HepG2 (cell line): ENCODE results near the gene PROC. TPM values are rescaled to one million over a fixed set of nuclear protein-coding genes. Genes with fewer than 3 reads are reported as not detected.

Source experiments
- ATAC-seq: fragments of 200-7000 bp; cut with Tn5 transposase; 3 replicates; pipeline ENCODE4 v1.9.1; 2020; ENCODE audit warnings: mild to moderate bottlenecking, moderate library complexity
- BruUV-seq: library from RNA; stranded (reverse); fragments of 400-500 nt; replicated peaks from 2 replicates; lab custom pipeline; 2021; lab: Mats Ljungman, UMichigan
- CTCF ChIA-PET: fragments of 300-600 bp; formaldehyde crosslinking; extraction: SDS; loops from one replicate; lab custom pipeline; 2021; ENCODE audit warnings: low total read pairs, inconsistent platforms, low intra/inter-chr PET ratio; lab: Yijun Ruan, JAX
- POLR2A ChIA-PET: fragments of 350-600 bp; sonication (Branson Sonifier 250); formaldehyde crosslinking; loops from one replicate; lab custom pipeline; 2020; ENCODE audit warnings: antibody characterized with exemption, inconsistent platforms; lab: Yijun Ruan, JAX
- DNase-seq: peaks from one replicate; pipeline ENCODE4 v3.0.0-alpha.2; 2015; ENCODE audit warnings: low spot score
- FAIRE-seq: peaks from 3 replicates; lab custom pipeline; 2011; peaks lifted over from hg19 to GRCh38; lab: Jason Lieb, UNC
- H2AFZ ChIP-seq: one replicate; pipeline ENCODE4 v1.6.1; 2011; ENCODE audit warnings: low read length, inconsistent platforms
- H3K27ac ChIP-seq: fragments of 300-600 bp; 3 replicates; pipeline ENCODE4 v1.8.0; 2011; ENCODE audit warnings: mixed run types, mild to moderate bottlenecking, mixed read lengths, low read length, inconsistent platforms; ENCODE audit not compliant: insufficient read depth; ENCODE audit errors: extremely low read length
- H3K27me3 ChIP-seq, 2 experiments: fragments of 200-600 bp in 1 of 2; 2 replicates in 1 of 2; 3 replicates in 1 of 2; pipeline versions ENCODE4 v1.6.0 to v1.8.0; 2011; ENCODE audit warnings: low read length in 2 of 2, mild to moderate bottlenecking in 2 of 2, moderate library complexity in 2 of 2, inconsistent platforms in 1 of 2; ENCODE audit not compliant: insufficient read depth in 2 of 2, control insufficient read depth in 1 of 2
- H3K36me3 ChIP-seq, 2 experiments: fragments of 200-600 bp in 1 of 2; replicated peaks in 1 of 2; 2 replicates in 1 of 2; 3 replicates in 1 of 2; pipeline versions ENCODE4 v1.5.1 to v1.8.0; 2011; ENCODE audit warnings: low read length in 2 of 2, inconsistent platforms in 1 of 2; ENCODE audit not compliant: insufficient read depth in 2 of 2, control insufficient read depth in 1 of 2
- H3K4me1 ChIP-seq: 2 replicates; pipeline ENCODE4 v1.5.1; 2012; ENCODE audit warnings: low read length, inconsistent platforms; ENCODE audit not compliant: insufficient read depth
- H3K4me2 ChIP-seq: 2 replicates; pipeline ENCODE4 v1.6.0; 2011; ENCODE audit warnings: low read depth, low read length, inconsistent platforms
- H3K4me3 ChIP-seq, 3 experiments: fragments of 200-600 bp in 1 of 3; sonication (generic), shearing (Covaris generic) in 1 of 3; replicated peaks in 1 of 3; 2 replicates each; pipeline ENCODE4 v1.5.1; 2011 to 2016; ENCODE audit warnings: low read length in 3 of 3, inconsistent platforms in 2 of 3, low read depth in 2 of 3, mild to moderate bottlenecking in 2 of 3, control low read depth in 1 of 3, mixed read lengths in 1 of 3; ENCODE audit not compliant: insufficient read depth in 1 of 3
- H3K79me2 ChIP-seq: one replicate; pipeline ENCODE4 v1.6.1; 2011; ENCODE audit warnings: low read length, inconsistent platforms; ENCODE audit not compliant: insufficient read depth
- H3K9ac ChIP-seq: 2 replicates; pipeline ENCODE4 v1.6.0; 2011; ENCODE audit warnings: mild to moderate bottlenecking, low read depth, low read length, inconsistent platforms; ENCODE audit not compliant: insufficient read depth
- H3K9me3 ChIP-seq: 2 replicates; pipeline ENCODE4 v1.5.1; 2012; ENCODE audit warnings: mild to moderate bottlenecking, low read length
- H4K20me1 ChIP-seq: 2 replicates; pipeline ENCODE4 v1.6.0; 2011; ENCODE audit warnings: inconsistent platforms, mild to moderate bottlenecking, low read length, moderate library complexity; ENCODE audit not compliant: insufficient read depth
- CENPBD1 ChIP-seq: sonication (generic); formaldehyde crosslinking; IDR thresholded peaks from 2 replicates; pipeline ENCODE4 v1.8.0; 2022; ENCODE audit warnings: missing genetic modification reagents, low read depth, mild to moderate bottlenecking, borderline replicate concordance
- ELF3 ChIP-seq: IDR thresholded peaks from 2 replicates; pipeline ENCODE4 v1.6.1; 2016; ENCODE audit warnings: missing genetic modification reagents, missing compliant biosample characterization
- KDM6A ChIP-seq: IDR thresholded peaks from 2 replicates; pipeline ENCODE4 v1.6.1; 2016; ENCODE audit warnings: low read depth
- MAFF ChIP-seq: IDR thresholded peaks from 2 replicates; pipeline ENCODE4 v1.6.1; 2011; ENCODE audit warnings: low read depth, low read length, improper control_type of control experiment
- MAFK ChIP-seq, 2 experiments: IDR thresholded peaks in 1 of 2; conservative IDR thresholded peaks in 1 of 2; 2 replicates each; pipeline ENCODE4 v1.6.1; 2011; ENCODE audit warnings: improper control_type of control experiment in 2 of 2, low read length in 2 of 2
- MIER3 ChIP-seq: IDR thresholded peaks from 2 replicates; pipeline ENCODE4 v1.6.1; 2016; ENCODE audit warnings: missing compliant biosample characterization, borderline replicate concordance
- NCOA2 ChIP-seq: sonication (generic); formaldehyde crosslinking; IDR thresholded peaks from 2 replicates; pipeline ENCODE4 v1.8.0; 2022; ENCODE audit warnings: inconsistent platforms
- PAWR ChIP-seq: sonication (generic); formaldehyde crosslinking; IDR thresholded peaks from 2 replicates; pipeline ENCODE4 v1.4.0; 2020; ENCODE audit warnings: missing genetic modification reagents, mild to moderate bottlenecking, borderline replicate concordance
- PRMT3 ChIP-seq: sonication (generic); formaldehyde crosslinking; IDR thresholded peaks from 2 replicates; pipeline ENCODE4 v1.8.1; 2022; ENCODE audit warnings: low read depth, mild to moderate bottlenecking, moderate library complexity, missing genetic modification reagents, borderline replicate concordance
- SALL2 ChIP-seq: sonication (generic); formaldehyde crosslinking; IDR thresholded peaks from 2 replicates; pipeline ENCODE4 v1.8.1; 2023; ENCODE audit warnings: mild to moderate bottlenecking, missing genetic modification reagents, inconsistent platforms
- TCF7 ChIP-seq: sonication (generic); IDR thresholded peaks from 2 replicates; pipeline ENCODE4 v1.6.1; 2016; ENCODE audit warnings: antibody characterized with exemption, low read depth
- TRIM22 ChIP-seq: fragments of 450-650 bp; IDR thresholded peaks from 2 replicates; pipeline ENCODE4 v1.6.1; 2017
- ZNF329 ChIP-seq: sonication (generic); formaldehyde crosslinking; IDR thresholded peaks from 2 replicates; pipeline ENCODE4 v1.9.0; 2021; ENCODE audit warnings: low read depth, mild to moderate bottlenecking, missing genetic modification reagents
- ZNF501 ChIP-seq: sonication (generic); formaldehyde crosslinking; IDR thresholded peaks from 2 replicates; pipeline ENCODE4 v1.5.1; 2020; ENCODE audit warnings: mild to moderate bottlenecking, moderate library complexity, missing genetic modification reagents
- ZNF580 ChIP-seq: IDR thresholded peaks from 2 replicates; pipeline ENCODE4 v1.6.1; 2016; ENCODE audit warnings: low read depth, borderline replicate concordance
- ZNF724P ChIP-seq: sonication (generic); formaldehyde crosslinking; IDR thresholded peaks from 2 replicates; pipeline ENCODE4 v1.8.0; 2022; ENCODE audit warnings: missing genetic modification reagents, borderline replicate concordance
- ZNF816 ChIP-seq: sonication (generic); formaldehyde crosslinking; IDR thresholded peaks from 2 replicates; pipeline ENCODE4 v1.8.0; 2022; ENCODE audit warnings: missing genetic modification reagents, mild to moderate bottlenecking, borderline replicate concordance
- WGBS: methylation state at CpG from one replicate; pipeline ENCODE4 v1.1.6; 2017; ENCODE audit warnings: low lambda C conversion rate; 5-methylcytosine and 5-hydroxymethylcytosine counted together
- in situ Hi-C: cut with HindIII; loops from 2 replicates; pipeline ENCODE4 v1.10.0; 2017; ENCODE audit warnings: low pct_unique_long_range_greater_than_20kb; ENCODE audit not compliant: extremely low pct_ligation_motif_present
- intact Hi-C: fragments of 100-400 bp; cut with micrococcal nuclease; formaldehyde crosslinking; loops from one replicate; pipeline ENCODE4 v1.10.0; 2022; ENCODE audit not compliant: unreplicated experiment
- polyA plus RNA-seq, 8 experiments: library from polyadenylated mRNA; depleted of rRNA in 3 of 8; stranded (reverse) in 7 of 8; unstranded in 1 of 8; fragments of >200 nt; fragmentation: Illumina TruSeq in 4 of 8; extraction: Trizol in 4 of 8; gene quantifications; 2 replicates each; pipeline versions ENCODE4 v1.2.1 to v1.2.3, GENCODE V29; 2011 to 2016; ENCODE audit warnings: low read depth in 4 of 8, missing spikeins in 1 of 8, mixed read lengths in 1 of 8; ENCODE audit not compliant: insufficient read depth in 1 of 8
- total RNA-seq, 5 experiments: library from RNA; depleted of rRNA; stranded (reverse); fragments of >200 nt; fragmentation: Illumina TruSeq; extraction: Trizol; gene quantifications; 2 replicates each; pipeline ENCODE4 v1.2.3, GENCODE V29; 2016; ENCODE audit warnings: low read depth in 1 of 5

PROC gene
- total and polyA plus RNA-seq, 2 of the 13 experiments (the other 11 are each of a cell fraction or from before 2014, with no cell fraction given) = 134 to 185 TPM

GRCh38 chr2:127464470-127465257 is 46.4 kb downstream of the PROC start:
- no peak for FAIRE-seq
- Histone ChIP-seq H3K27ac (no peak overlapping the region), H2AFZ (no peak overlapping the region), H3K4me3 (no peak overlapping the region), H3K4me2 (no peak overlapping the region), H3K27me3 (no peaks in the 10 kb centered on the region), H3K4me1 (peaks cover 12% of the 10 kb centered on the region; the same call in 1 of the 2 replicates), H4K20me1 (no peaks in the 10 kb centered on the region), H3K79me2 (no peaks in the 10 kb centered on the region), H3K36me3 (no peaks in the 10 kb centered on the region; a peak in 1 of 5 replicates), H3K9me3 (no peaks in the 10 kb centered on the region), H3K9ac (no peak overlapping the region)
- ChIA-PET POLR2A (interaction anchor here (1.3 kb wide), 1 partner anchor 9 kb away, joined by 5 read pairs; no protein-coding TSS in a partner anchor), CTCF (no interaction called here)
- DNase-seq = no peak
- in situ Hi-C loops = no loop called here
- TF ChIP-seq MAFK (conservative IDR thresholded peaks at IDR 0.05 in 1 of 2, IDR thresholded peaks at IDR 0.05 in 1 of 2; ENCODE audit: low read length in 2 of 2) (peak; percentile 95 to 96), MAFF (peak; percentile 94), MIER3 (CRISPR knock-in tag) (no peak)
- 97% methylated on average over 7 of the region's 7 CpGs for WGBS
- no TSS peak for BruUV-seq
- intact Hi-C loops = no loop called here
- ATAC-seq = no peak

GRCh38 chr2:127465258-127465657 is 47.0 kb downstream of the PROC start:
- Histone ChIP-seq H4K20me1 (no peaks in the 10 kb centered on the region), H3K4me1 (peaks cover 12% of the 10 kb centered on the region; the same call in 1 of the 2 replicates), H3K79me2 (no peaks in the 10 kb centered on the region), H3K4me3 (no peak overlapping the region), H3K36me3 (no peaks in the 10 kb centered on the region; a peak in 1 of 5 replicates), H3K9ac (no peak overlapping the region), H3K27me3 (no peaks in the 10 kb centered on the region), H2AFZ (no peak overlapping the region), H3K9me3 (no peaks in the 10 kb centered on the region), H3K4me2 (no peak overlapping the region), H3K27ac (no peak overlapping the region)
- BruUV-seq = no TSS peak
- ChIA-PET CTCF (no interaction called here), POLR2A (interaction anchor here (1.3 kb wide), 1 partner anchor 10 kb away, joined by 5 read pairs; no protein-coding TSS in a partner anchor)
- in situ Hi-C loops (no loop called here), intact Hi-C loops (no loop called here)
- no peak for DNase-seq
- 85% methylated on average over 4 of the region's 4 CpGs for WGBS
- FAIRE-seq = no peak
- no peak for ATAC-seq
- no peak for TF ChIP-seq NCOA2 (CRISPR knock-in tag)
- TF ChIP-seq PRMT3 (CRISPR knock-in tag) = no peak
- TF ChIP-seq KDM6A (CRISPR knock-in tag) = no peak
- TF ChIP-seq PAWR (CRISPR knock-in tag) = no peak
- no peak for TF ChIP-seq ZNF329
- TF ChIP-seq ZNF816 (CRISPR knock-in tag) = no peak
- no peak for TF ChIP-seq TRIM22
- no peak for TF ChIP-seq ZNF501 (CRISPR knock-in tag)
- no peak for TF ChIP-seq TCF7
- no peak for TF ChIP-seq ELF3 (CRISPR knock-in tag)
- no peak for TF ChIP-seq ZNF580 (CRISPR knock-in tag)
- no peak for TF ChIP-seq ZNF724P (CRISPR knock-in tag)
- TF ChIP-seq SALL2 (CRISPR knock-in tag) = no peak
- TF ChIP-seq CENPBD1 (CRISPR knock-in tag) = no peak
